Measurements from ENCODE around the gene SERPINB10.
A peak's percentile ranks its signal among the peaks of the same experiment; 100 is the strongest.

Gene SERPINB10, protein sequence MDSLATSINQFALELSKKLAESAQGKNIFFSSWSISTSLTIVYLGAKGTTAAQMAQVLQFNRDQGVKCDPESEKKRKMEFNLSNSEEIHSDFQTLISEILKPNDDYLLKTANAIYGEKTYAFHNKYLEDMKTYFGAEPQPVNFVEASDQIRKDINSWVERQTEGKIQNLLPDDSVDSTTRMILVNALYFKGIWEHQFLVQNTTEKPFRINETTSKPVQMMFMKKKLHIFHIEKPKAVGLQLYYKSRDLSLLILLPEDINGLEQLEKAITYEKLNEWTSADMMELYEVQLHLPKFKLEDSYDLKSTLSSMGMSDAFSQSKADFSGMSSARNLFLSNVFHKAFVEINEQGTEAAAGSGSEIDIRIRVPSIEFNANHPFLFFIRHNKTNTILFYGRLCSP

DNA sequence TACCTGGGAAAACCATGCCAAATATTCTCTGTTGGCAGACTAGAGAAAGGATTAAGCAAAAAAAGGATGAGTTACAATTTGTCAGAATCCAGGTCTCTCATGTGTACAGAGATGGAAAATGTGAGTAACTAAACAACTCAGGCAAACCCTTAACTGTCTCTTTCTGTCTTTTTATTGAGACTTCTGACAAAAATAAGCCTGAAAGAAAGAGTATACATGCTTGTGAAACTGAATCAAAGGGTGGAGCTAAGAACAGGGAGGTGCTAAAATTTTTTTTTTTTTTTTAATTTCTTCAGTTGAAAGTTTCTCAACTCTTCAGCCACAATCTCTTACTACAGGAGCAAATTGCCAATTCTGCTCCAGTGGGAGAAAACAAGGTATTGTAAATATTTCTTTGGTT lies at the start of gene SERPINB10:
SERPINB10 (plus strand) TSS at position 295 of the 400 bp plus-strand sequence. CDS start 7,553 bp downstream, outside the sequence.
- no peak for FAIRE-seq
- DNase-seq (ENCODE audit: low spot score) = no peak

DNA sequence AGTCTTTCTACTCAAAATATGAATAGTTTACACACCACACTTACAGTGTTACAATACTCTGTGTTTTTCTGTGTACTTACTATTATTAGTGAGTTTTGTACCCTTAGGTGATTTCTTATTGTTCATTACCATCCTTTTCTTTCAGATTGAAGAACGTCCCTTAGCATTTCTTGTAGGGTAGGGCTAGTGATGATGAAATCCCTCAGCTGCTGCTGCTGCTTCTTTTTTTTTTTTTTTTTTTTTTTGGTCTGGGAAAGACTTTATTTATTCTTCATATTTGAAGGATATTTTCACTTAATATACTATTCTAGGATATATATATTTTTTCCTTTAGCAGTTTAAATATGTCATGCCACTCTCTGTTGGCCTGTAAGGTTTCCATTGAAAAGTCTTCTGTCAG lies 49.3 kb upstream of the SERPINB10 start:
- no peak for DNase-seq (ENCODE audit: low spot score)
- FAIRE-seq = no peak

GRCh38 chr18:63859781-63860475 lies 47.8 kb upstream of the SERPINB10 start:
- DNase-seq (ENCODE audit: low spot score) (no peak), FAIRE-seq (no peak)

DNA sequence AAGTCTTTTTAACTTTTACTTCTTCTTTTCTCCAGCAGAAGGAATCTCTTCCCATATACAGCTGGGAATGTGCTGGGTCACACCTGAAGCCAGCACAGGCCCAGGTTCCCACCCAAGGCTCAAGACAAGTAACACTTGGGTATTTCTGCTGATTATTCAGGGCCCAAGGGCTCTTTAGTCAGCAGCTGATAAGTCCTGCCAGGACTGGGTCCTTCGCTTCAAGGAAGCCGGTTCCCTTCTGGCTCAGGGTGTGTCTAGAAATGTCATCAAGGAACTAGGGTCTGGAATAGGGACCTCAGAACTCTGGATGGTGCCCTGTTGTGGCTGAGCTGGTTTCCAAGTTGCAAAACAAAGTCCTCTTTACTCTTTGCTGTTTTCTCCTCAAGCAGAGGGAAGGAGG lies 47.2 kb upstream of the SERPINB10 start:
- FAIRE-seq (no peak), DNase-seq (ENCODE audit: low spot score) (no peak)

DNA sequence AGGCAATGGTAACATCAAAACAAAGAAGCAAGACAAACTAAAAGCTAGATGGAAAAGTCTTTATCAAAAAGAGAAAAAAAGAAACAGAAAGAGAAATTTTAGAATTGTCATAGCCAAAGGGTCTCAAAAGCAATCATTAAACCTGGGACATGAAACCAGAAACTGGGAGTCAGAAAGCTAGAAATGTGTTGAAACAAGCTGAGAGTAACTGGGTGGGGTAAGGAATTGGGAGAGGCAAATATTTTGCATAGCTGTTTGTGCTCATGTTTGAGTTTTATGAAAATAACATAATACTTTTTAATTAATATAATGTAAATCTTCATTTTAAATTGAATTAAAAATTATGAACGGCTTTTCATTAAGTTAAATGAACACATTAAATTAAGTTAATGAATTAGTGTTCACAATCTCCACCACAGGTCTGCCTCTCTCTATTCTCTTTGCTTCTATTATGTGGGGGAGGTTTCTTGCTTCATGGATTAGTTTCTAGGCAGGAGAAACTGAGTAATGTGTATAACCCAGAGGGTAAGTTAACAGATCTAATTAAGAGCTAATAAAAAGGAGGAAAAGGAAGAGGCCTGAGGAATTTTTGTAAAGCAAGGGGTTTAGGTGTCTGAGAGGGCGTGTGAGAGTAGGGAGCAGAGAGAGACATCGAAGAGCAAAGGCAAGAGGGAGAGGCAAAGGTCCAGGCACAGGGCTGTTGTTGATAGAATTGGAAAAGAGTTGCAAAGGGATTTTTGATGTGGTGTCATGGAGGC lies 40.2 kb upstream of the SERPINB10 start:
- no peak for FAIRE-seq
- DNase-seq (ENCODE audit: low spot score) = no peak

GRCh38 chr18:63868546-63868945 lies 39.2 kb upstream of the SERPINB10 start:
- no peak for FAIRE-seq
- no peak for DNase-seq (ENCODE audit: low spot score)

DNA sequence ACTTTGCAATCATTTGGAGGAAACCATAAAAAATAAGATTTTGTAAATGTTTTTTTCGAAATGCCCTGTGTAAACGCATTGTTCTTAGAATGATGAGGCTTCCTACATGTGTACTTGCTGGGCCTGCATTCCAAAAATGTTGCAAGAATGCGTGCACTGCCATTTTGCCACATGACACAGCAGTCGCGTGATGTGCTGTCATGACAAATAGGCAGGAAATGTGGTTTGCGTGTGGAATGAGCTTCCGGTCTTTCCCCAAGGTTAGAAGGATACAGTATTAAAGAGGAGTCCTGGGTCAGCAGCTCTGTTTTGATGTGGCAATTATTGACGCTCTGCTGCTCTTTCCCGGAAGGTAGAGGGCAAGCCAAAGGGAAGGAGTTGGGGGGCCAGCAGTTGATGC lies 38.4 kb upstream of the SERPINB10 start:
- peak; percentile 49 for DNase-seq (ENCODE audit: low spot score)
- FAIRE-seq = no peak

DNA sequence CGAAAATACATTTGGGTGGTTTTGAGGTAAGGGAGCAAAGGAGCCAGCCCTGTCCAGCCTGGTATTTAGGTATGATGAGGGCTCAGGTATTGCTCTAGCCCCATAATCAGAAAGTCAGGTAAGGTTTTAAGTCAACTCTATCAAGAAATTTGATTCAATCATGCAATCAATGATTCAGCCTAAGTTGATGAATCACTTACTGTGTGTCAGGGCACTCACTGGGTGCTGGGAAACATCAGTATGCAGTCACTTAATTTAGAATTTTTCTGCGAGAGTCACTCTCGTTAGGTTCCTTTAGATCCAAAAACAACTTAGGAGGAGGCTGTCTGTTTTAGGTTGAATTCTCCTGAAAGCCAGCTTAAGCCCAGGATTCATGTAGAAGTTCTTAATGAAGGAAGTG lies 37.9 kb upstream of the SERPINB10 start:
- FAIRE-seq = no peak
- DNase-seq (ENCODE audit: low spot score) = no peak

GRCh38 chr18:63871836-63872235 lies 35.9 kb upstream of the SERPINB10 start:
- FAIRE-seq (no peak), DNase-seq (ENCODE audit: low spot score) (no peak)

DNA sequence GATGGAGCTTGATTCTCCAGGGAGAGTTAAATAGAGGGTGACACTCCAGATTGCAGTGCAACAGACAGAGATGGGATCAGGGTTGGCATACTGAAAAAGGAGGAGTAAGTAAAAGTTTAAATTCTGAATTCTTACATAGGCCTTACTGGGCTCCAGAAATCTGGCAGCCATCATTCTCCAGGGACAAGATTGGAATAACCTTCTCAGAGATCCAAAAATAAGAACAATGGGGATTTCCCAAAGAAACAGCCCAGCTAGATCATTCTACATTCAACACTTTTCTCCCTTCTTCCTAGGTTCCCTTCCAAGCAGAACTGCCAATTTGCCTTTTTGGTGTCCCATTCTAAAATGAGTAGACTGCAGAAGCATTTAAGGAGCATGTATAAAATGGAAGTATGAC lies 35.2 kb upstream of the SERPINB10 start:
- FAIRE-seq (no peak), DNase-seq (ENCODE audit: low spot score) (no peak)

DNA sequence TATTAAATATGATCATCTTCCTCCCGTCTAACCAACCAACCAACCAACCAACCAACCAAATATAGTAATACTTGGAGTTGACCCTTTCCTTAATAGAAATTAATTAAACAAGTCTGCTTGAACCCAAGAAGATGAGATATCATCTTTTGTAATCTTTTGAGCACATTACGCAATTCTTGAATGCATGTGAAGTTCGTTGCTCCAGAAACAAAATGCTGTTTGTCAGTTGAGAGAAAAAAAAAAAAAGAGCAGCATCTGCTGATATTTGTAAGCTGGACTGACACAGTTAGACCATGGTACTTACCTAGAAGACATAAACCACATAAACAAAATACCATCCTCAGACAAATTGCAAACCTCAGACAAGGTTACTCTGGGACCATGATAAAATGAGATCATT lies 29.4 kb upstream of the SERPINB10 start:
- DNase-seq (ENCODE audit: low spot score) (no peak), FAIRE-seq (no peak)

DNA sequence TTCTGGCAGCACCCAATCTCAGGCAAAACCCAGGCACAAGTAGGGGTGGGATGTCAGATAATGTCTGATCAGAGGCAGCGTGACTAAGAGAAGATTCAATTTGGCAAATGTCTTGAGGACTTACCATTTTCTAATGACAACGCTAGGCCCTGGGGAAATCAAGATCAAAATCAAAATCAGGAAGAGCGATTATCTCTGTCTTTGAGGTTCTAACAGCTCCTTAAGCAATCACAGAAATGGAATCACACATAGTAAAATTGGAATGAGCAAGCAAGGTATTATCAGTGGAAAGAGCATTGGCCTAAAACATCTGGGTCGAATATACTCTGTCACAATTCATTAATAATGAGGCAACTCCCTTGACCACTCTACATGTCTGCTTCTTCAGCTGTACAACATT lies 28.8 kb upstream of the SERPINB10 start:
- FAIRE-seq (no peak), DNase-seq (ENCODE audit: low spot score) (no peak)

GRCh38 chr18:63879709-63880108 lies 28.0 kb upstream of the SERPINB10 start:
- no peak for FAIRE-seq
- no peak for DNase-seq (ENCODE audit: low spot score)

DNA sequence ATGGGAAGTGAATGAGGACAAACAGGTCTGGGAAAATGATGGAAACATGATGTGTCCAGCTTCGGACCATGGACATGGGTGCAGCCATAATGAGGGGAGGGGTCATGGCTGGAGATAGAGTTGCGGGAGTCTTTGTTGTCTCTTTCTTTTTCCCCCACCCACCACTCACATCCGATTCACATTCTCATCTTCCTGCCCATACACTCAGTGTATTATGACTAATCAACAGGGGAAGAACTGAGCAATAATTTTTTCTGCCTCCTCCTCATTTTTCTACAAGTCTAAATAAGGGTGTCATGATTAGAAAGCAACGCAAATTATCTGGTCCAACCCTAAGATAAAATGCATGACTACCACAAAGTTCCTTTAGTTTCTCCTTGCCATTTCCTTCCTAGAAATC lies 25.9 kb upstream of the SERPINB10 start:
- FAIRE-seq = no peak
- no peak for DNase-seq (ENCODE audit: low spot score)

DNA sequence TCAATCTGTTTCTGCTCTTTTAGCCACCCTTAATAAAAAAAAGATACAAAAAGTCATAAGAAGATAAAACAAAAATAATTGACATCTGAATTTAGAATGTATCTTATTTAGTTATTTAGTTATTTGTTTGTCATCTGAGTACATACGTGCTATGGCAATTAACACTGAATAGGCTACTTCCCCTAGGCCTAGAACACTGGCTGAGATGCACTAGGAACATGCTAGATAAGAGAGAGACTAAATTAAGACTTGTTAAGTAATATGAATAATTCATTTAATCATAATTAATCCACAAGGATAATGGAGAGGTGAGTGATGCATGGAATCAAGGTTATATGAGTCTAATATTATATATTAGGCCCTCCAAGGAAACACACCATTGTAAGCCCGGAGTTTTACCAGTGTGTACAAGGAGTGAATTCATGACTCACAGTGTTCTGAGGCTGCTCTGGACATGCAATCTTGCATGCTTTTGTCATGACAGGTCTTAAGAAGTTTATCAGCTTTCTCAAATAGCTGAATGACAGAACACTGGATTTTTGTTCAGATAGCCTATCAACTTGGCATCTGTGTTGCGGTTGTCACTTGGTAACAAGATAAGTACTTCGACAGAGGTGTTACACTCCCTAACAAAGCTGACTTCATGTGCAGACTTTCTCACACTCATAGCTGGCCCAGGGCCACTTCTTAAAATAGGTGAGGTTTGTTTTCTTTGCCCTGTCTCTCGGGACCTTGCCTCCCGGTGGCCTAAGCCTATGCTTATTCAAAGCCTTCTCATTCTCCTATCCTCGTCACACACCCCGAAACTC lies 25.2 kb upstream of the SERPINB10 start:
- FAIRE-seq = no peak
- peak; percentile 45 for DNase-seq (ENCODE audit: low spot score)

DNA sequence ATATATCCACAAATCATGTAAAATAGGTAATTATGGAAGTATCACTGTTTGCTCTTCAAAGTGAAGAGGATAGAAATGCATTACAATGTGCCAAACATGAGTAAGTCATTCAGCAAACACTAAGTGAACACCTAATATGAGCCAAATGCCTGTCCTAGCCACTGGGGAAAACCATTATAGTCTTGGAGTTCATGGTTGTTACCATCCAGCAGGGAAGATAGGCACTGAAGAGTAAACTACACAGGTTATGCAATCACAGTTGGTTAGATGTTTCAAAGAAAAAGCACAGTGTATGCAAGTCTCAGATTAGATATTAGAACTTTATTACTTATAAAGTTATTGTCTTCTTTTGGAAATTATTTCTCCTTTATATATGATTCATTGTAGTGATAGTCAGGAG lies 24.1 kb upstream of the SERPINB10 start:
- FAIRE-seq (no peak), DNase-seq (ENCODE audit: low spot score) (no peak)

DNA sequence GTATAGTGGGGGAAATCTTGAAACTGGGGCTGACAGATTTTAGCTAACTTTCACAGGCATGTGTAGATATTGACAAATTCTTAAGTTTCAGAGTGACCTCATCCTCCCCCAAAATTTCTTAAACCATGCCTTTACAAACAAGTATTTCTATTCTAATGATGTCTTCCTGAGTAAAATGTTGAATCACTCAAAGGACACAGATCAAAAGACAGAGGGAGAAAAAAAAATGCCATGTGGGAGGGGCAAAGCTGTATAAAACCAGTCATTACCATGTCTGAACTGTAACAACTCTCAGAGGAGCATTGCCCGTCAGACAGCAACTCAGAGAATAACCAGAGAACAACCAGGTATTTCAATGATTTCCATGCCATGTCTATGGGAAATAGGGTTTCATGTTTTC lies 20.3 kb upstream of the SERPINB10 start, which contains the start of gene SERPINB2:
SERPINB2 (plus strand) TSS at position 282 of the 400 bp plus-strand sequence. CDS start 3,740 bp downstream, outside the sequence.
- FAIRE-seq (no peak), DNase-seq (ENCODE audit: low spot score) (no peak)

DNA sequence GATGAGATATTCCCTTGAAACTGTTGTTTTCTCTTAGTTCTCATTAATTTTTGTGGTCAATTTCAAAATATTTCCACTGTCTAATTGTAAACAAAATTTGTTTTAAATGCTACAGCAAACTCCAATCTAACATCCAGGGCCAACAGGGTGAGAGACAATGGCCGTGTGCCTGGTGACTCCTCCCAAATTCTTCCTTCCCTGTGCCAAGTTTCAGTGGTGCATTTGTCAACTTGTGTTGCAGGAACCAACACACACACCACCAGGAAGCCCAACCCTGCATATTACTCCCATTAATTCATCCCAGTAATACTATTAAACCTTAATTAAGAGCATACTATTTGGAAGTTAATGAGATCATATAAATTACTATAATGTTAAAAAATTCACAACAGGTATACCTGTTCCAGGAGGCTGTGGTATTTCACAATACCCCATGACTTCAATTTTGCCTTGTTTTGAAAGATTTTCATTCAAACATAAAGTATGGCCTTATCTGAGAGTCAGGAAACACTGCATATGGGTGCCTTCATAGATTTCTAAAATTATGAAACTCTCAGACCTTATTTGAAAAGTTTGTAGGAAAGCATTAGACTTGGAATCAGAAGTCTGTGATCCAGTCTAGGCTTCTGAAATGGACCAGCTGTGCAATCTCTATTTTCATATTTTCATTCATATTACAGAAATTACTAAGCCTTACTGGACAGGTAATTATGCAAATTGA lies 19.1 kb upstream of the SERPINB10 start:
- FAIRE-seq (no peak), DNase-seq (ENCODE audit: low spot score) (no peak)

- FAIRE-seq = no peak
- DNase-seq (ENCODE audit: low spot score) = no peak
These were observed 18.1 kb upstream of the SERPINB10 start for GRCh38 chr18:63889626-63890025.

DNA sequence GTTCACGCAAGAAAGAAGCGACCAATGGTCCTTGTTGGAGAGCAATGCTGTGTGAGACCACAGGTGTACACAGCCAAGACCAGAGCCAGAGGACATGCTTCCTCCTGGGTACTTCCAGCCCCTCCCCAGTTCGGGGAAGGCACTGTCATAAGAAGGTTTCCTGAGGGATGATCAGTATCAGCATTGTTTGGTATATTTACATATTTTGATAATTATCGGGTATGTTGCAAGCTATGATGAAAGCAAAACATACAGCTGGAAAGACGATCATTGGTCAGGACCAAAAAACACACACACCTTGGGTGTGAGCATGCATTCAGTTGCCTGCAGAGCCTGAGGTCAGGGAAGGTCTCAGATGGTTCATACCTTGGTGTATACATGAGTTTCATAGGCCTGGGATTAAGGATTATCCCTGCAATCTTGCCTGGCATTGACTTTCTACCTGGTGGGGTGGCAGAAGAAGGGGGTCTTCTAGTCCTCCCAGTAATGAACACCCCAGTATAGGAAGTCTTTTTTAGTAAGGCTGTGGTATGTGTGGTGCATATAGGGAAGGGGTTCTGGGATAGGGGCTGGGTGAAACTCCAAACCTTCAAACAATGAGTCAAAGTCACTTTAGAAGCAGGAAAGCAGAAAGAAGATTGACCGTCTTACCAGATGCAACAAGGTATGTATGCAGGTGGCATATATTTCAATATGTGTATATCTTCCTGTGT lies 17.4 kb upstream of the SERPINB10 start:
- no peak for FAIRE-seq
- DNase-seq (ENCODE audit: low spot score) = no peak
